Breast epithelium (tissue), 3 donors: ENCODE results near the gene BRAT1.

Experiments
- POLR2A ChIP-seq: fragments of 450-650 bp; IDR thresholded peaks from one replicate; pipeline ENCODE4 v1.6.1; 2016; ENCODE audit warnings: antibody characterized with exemption, mild to moderate bottlenecking, moderate library complexity
- POLR2AphosphoS5 ChIP-seq, 3 donors: sonication (generic); formaldehyde crosslinking; IDR thresholded peaks; one replicate each; pipeline ENCODE4 v1.6.1; 2017; ENCODE audit warnings: antibody characterized with exemption in 3 of 3

DNA sequence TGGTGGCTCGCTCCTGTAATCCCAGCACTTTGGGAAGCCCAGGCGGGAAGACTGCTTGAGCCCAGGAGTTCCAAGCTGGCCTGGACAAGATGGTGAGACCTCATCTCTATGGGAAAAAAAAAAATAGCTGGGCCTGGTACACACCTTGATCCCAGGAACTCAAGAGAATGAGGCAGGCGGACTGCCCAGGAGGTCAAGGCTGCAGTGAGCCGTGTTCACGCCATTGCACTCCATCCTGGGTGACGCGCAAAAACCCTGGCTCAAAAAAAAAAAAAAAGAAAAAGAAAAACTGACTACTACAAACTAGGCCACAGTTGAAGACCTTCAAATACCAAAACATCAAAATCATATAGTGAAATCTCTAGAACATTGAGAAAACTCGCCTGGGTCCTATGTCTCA is 3.9 kb downstream of the BRAT1 start:
- no peak for TF ChIP-seq POLR2AphosphoS5 (IDR thresholded peaks at IDR 0.05)
- TF ChIP-seq POLR2A, result no peak
